ENCODE measurements around the gene SGMS1.

DNA sequence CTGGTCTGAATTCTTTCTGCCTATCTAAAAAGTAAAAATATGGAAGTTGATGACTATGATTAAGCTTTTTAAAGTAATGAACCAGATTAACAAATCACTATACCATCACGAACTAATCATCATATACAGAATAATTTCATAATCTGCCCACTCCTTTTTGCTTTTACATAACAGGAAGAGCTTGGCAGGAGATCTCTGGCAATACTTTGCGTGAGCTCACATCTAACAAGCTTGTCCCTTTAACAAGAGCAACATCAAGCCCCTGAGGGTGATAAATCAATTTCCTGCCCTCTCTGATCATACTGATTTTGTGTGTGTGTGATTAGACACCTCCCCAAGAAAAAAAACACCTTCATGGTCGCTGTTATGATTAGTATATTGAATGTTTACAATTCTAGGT lies 228.9 kb downstream of the SGMS1 start:
- TF ChIP-seq, protein P1, sequence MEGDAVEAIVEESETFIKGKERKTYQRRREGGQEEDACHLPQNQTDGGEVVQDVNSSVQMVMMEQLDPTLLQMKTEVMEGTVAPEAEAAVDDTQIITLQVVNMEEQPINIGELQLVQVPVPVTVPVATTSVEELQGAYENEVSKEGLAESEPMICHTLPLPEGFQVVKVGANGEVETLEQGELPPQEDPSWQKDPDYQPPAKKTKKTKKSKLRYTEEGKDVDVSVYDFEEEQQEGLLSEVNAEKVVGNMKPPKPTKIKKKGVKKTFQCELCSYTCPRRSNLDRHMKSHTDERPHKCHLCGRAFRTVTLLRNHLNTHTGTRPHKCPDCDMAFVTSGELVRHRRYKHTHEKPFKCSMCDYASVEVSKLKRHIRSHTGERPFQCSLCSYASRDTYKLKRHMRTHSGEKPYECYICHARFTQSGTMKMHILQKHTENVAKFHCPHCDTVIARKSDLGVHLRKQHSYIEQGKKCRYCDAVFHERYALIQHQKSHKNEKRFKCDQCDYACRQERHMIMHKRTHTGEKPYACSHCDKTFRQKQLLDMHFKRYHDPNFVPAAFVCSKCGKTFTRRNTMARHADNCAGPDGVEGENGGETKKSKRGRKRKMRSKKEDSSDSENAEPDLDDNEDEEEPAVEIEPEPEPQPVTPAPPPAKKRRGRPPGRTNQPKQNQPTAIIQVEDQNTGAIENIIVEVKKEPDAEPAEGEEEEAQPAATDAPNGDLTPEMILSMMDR (IDR thresholded peaks at IDR 0.05) = no peak
- TF ChIP-seq EZH2 (IDR thresholded peaks at IDR 0.05) = no peak
- TF ChIP-seq EZH2phosphoT487 (IDR thresholded peaks at IDR 0.05) = no peak

Data from neural progenitor cell (in vitro differentiated cells).